DND-41 (cell line): ENCODE data around the gene PTOV1.

ENCODE experiments used
- EZH2 ChIP-seq: IDR thresholded peaks from 3 replicates; pipeline ENCODE4 v1.6.1; 2012; ENCODE audit warnings: borderline replicate concordance, low read depth, mild to moderate bottlenecking, moderate library complexity, low read length, inconsistent platforms; ENCODE audit not compliant: severe bottlenecking
- TF ChIP-seq, protein P1 (sequence below): IDR thresholded peaks from 2 replicates; pipeline ENCODE4 v1.5.1; 2012; ENCODE audit warnings: borderline replicate concordance, low read length, moderate library complexity, mild to moderate bottlenecking; ENCODE audit not compliant: poor library complexity, severe bottlenecking; ENCODE audit errors: extremely low read depth

- TF ChIP-seq EZH2, result no peak
- TF ChIP-seq, protein P1, sequence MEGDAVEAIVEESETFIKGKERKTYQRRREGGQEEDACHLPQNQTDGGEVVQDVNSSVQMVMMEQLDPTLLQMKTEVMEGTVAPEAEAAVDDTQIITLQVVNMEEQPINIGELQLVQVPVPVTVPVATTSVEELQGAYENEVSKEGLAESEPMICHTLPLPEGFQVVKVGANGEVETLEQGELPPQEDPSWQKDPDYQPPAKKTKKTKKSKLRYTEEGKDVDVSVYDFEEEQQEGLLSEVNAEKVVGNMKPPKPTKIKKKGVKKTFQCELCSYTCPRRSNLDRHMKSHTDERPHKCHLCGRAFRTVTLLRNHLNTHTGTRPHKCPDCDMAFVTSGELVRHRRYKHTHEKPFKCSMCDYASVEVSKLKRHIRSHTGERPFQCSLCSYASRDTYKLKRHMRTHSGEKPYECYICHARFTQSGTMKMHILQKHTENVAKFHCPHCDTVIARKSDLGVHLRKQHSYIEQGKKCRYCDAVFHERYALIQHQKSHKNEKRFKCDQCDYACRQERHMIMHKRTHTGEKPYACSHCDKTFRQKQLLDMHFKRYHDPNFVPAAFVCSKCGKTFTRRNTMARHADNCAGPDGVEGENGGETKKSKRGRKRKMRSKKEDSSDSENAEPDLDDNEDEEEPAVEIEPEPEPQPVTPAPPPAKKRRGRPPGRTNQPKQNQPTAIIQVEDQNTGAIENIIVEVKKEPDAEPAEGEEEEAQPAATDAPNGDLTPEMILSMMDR, result no peak
Observed at GRCh38 chr19:49887665-49888509, 36.9 kb downstream of the PTOV1 start.
